Stimulated activated naive B cell treated with anti-CD40 and anti-IgM and Interleukin-4, amounts not matched to agents 10 μg/mL and 1 μg/mL and 100 μg/mL, for 72 hours (primary cell): Measurements from ENCODE around the gene PRUNE1.
A peak's percentile ranks its signal among the peaks of the same experiment; 100 is the strongest.

Source experiments
- ATAC-seq, 2 donors: fragments of 150-1000 bp; cut with Tn5 transposase; replicated peaks; 2 replicates each; pipeline ENCODE4 v1.10.0; 2021; ENCODE audit warnings: moderate library complexity in 1 of 2
- DNase-seq: peaks from one replicate; pipeline ENCODE4 v3.0.0; 2021
- H3K27ac Mint-ChIP-seq: one replicate; pipeline ENCODE4 v1.8.0; 2022; ENCODE audit warnings: mild to moderate bottlenecking, mixed read lengths
- H3K27me3 Mint-ChIP-seq, 2 donors: one replicate each; pipeline ENCODE4 v1.8.0; 2022; ENCODE audit warnings: mixed read lengths in 2 of 2
- H3K36me3 Mint-ChIP-seq, 2 donors: one replicate each; pipeline ENCODE4 v1.8.0; 2022; ENCODE audit warnings: mixed read lengths in 2 of 2, mild to moderate bottlenecking in 1 of 2
- H3K4me1 Mint-ChIP-seq, 2 donors: one replicate each; pipeline ENCODE4 v1.8.0; 2022; ENCODE audit warnings: mixed read lengths in 2 of 2, mild to moderate bottlenecking in 1 of 2
- H3K4me3 Mint-ChIP-seq, 2 donors: one replicate each; pipeline ENCODE4 v1.8.0; 2022; ENCODE audit warnings: mild to moderate bottlenecking in 2 of 2, mixed read lengths in 2 of 2, moderate library complexity in 1 of 2
- H3K9me3 Mint-ChIP-seq, 2 donors: one replicate each; pipeline ENCODE4 v1.8.0; 2022; ENCODE audit warnings: mixed read lengths in 2 of 2, mild to moderate bottlenecking in 1 of 2

PRUNE1 gene

GRCh38 chr1:151008244-151009205 is at the start of gene PRUNE1:
Gene PRUNE1 (plus strand): TSS chr1:151008449. CDS start chr1:151008633, 184 bp downstream.
- Mint-ChIP-seq H3K36me3 (peaks cover 3 to 6% of the 10 kb centered on the region in 2 donors), H3K27me3 (no peaks in the 10 kb centered on the region), H3K4me1 (peaks cover 35 to 67% of the 10 kb centered on the region in 2 donors), H3K27ac (peak within 1 kb of the TSS; percentile 98), H3K9me3 (no peaks in the 10 kb centered on the region), H3K4me3 (peak within 1 kb of the TSS; percentile 97)
- DNase-seq (peak; percentile 88), ATAC-seq (peak; percentile 87 to 93)

GRCh38 chr1:150960646-150961045 is 47.6 kb upstream of the PRUNE1 start:
- Mint-ChIP-seq H3K27me3 (no peaks in the 10 kb centered on the region), H3K9me3 (no peaks in the 10 kb centered on the region), H3K27ac (peak overlapping the region; percentile 11), H3K4me3 (no peak overlapping the region), H3K4me1 (no peaks in the 10 kb centered on the region), H3K36me3 (peaks cover 36 to 67% of the 10 kb centered on the region in 2 donors)
- DNase-seq (no peak), ATAC-seq (no peak)

GRCh38 chr1:150961756-150962155 is 46.5 kb upstream of the PRUNE1 start:
- Mint-ChIP-seq H3K4me1 (no peaks in the 10 kb centered on the region), H3K27me3 (no peaks in the 10 kb centered on the region), H3K27ac (no peak overlapping the region), H3K36me3 (peaks cover 38 to 75% of the 10 kb centered on the region in 2 donors), H3K9me3 (no peaks in the 10 kb centered on the region), H3K4me3 (no peak overlapping the region)
- DNase-seq (no peak), ATAC-seq (no peak)

GRCh38 chr1:150963321-150964163 is 44.7 kb upstream of the PRUNE1 start:
- ATAC-seq: no peak
- Mint-ChIP-seq H3K4me3 (no peak overlapping the region), H3K36me3 (peaks cover 48 to 80% of the 10 kb centered on the region in 2 donors), H3K4me1 (peaks cover under 1 to 9% of the 10 kb centered on the region in 2 donors), H3K27me3 (no peaks in the 10 kb centered on the region), H3K9me3 (no peaks in the 10 kb centered on the region), H3K27ac (peak overlapping the region; percentile 70)
- no peak for DNase-seq

GRCh38 chr1:150964164-150964489 is 44.1 kb upstream of the PRUNE1 start:
- H3K27ac Mint-ChIP-seq: peak overlapping the region; percentile 75
- no peak for DNase-seq
- H3K4me1 Mint-ChIP-seq: peaks cover 4 to 14% of the 10 kb centered on the region in 2 donors
- H3K36me3 Mint-ChIP-seq: peaks cover 51 to 80% of the 10 kb centered on the region in 2 donors
- no peaks in the 10 kb centered on the region for H3K27me3 Mint-ChIP-seq
- no peak for ATAC-seq
- no peak overlapping the region for H3K4me3 Mint-ChIP-seq
- H3K9me3 Mint-ChIP-seq: no peaks in the 10 kb centered on the region

- no peak overlapping the region for H3K4me3 Mint-ChIP-seq
- H3K27ac Mint-ChIP-seq: peak overlapping the region; percentile 82
- peaks cover 39 to 67% of the 10 kb centered on the region in 2 donors for H3K36me3 Mint-ChIP-seq
- H3K27me3 Mint-ChIP-seq: no peaks in the 10 kb centered on the region
- H3K4me1 Mint-ChIP-seq: peaks cover 6 to 22% of the 10 kb centered on the region in 2 donors
- H3K9me3 Mint-ChIP-seq: no peaks in the 10 kb centered on the region
- DNase-seq (no peak), ATAC-seq (no peak)
Measured at GRCh38 chr1:150965605-150966004, 42.6 kb upstream of the PRUNE1 start.

- Mint-ChIP-seq H3K9me3 (no peaks in the 10 kb centered on the region), H3K27me3 (no peaks in the 10 kb centered on the region), H3K4me1 (peaks cover 10 to 26% of the 10 kb centered on the region in 2 donors), H3K27ac (no peak overlapping the region), H3K4me3 (no peak overlapping the region), H3K36me3 (peaks cover 37 to 68% of the 10 kb centered on the region in 2 donors)
- ATAC-seq: no peak
- DNase-seq: no peak
Measured at GRCh38 chr1:150966011-150966410, 42.2 kb upstream of the PRUNE1 start.

- DNase-seq: no peak
- no peaks in the 10 kb centered on the region for H3K27me3 Mint-ChIP-seq
- ATAC-seq: no peak
- no peak overlapping the region for H3K4me3 Mint-ChIP-seq
- no peaks in the 10 kb centered on the region for H3K9me3 Mint-ChIP-seq
- H3K36me3 Mint-ChIP-seq: peaks cover 30 to 65% of the 10 kb centered on the region in 2 donors
- peaks cover 23 to 45% of the 10 kb centered on the region in 2 donors for H3K4me1 Mint-ChIP-seq
- H3K27ac Mint-ChIP-seq: peak overlapping the region; percentile 31
Measured at GRCh38 chr1:150967936-150968335, 40.3 kb upstream of the PRUNE1 start.

GRCh38 chr1:150968491-150968890 is 39.8 kb upstream of the PRUNE1 start:
- no peaks in the 10 kb centered on the region for H3K9me3 Mint-ChIP-seq
- no peak for ATAC-seq
- H3K4me1 Mint-ChIP-seq: peaks cover 27 to 51% of the 10 kb centered on the region in 2 donors
- peak overlapping the region; percentile 31 for H3K27ac Mint-ChIP-seq
- no peaks in the 10 kb centered on the region for H3K27me3 Mint-ChIP-seq
- peaks cover 25 to 60% of the 10 kb centered on the region in 2 donors for H3K36me3 Mint-ChIP-seq
- H3K4me3 Mint-ChIP-seq: no peak overlapping the region
- no peak for DNase-seq

GRCh38 chr1:150969626-150970025 is 38.6 kb upstream of the PRUNE1 start:
- Mint-ChIP-seq H3K27ac (peak overlapping the region; percentile 67), H3K4me3 (no peak overlapping the region), H3K36me3 (peaks cover 23 to 48% of the 10 kb centered on the region in 2 donors), H3K9me3 (no peaks in the 10 kb centered on the region), H3K4me1 (peaks cover 29 to 55% of the 10 kb centered on the region in 2 donors), H3K27me3 (no peaks in the 10 kb centered on the region)
- DNase-seq (no peak), ATAC-seq (no peak)

- ATAC-seq (no peak), DNase-seq (no peak)
- peak overlapping the region; percentile 56 for H3K27ac Mint-ChIP-seq
- no peak overlapping the region for H3K4me3 Mint-ChIP-seq
- peaks cover 29 to 57% of the 10 kb centered on the region in 2 donors for H3K4me1 Mint-ChIP-seq
- H3K9me3 Mint-ChIP-seq: no peaks in the 10 kb centered on the region
- peaks cover 23 to 43% of the 10 kb centered on the region in 2 donors for H3K36me3 Mint-ChIP-seq
- no peaks in the 10 kb centered on the region for H3K27me3 Mint-ChIP-seq
Measured at GRCh38 chr1:150970808-150971582, 37.3 kb upstream of the PRUNE1 start.

GRCh38 chr1:150971583-150972416 is 36.4 kb upstream of the PRUNE1 start:
- ATAC-seq (no peak), DNase-seq (no peak)
- Mint-ChIP-seq H3K4me3 (peak overlapping the region; percentile 14 to 92), H3K27me3 (no peaks in the 10 kb centered on the region), H3K36me3 (peaks cover 19 to 35% of the 10 kb centered on the region in 2 donors), H3K9me3 (no peaks in the 10 kb centered on the region), H3K27ac (peak overlapping the region; percentile 88), H3K4me1 (peaks cover 36 to 65% of the 10 kb centered on the region in 2 donors)

GRCh38 chr1:150972417-150972940 is 35.8 kb upstream of the PRUNE1 start:
- peaks cover 43 to 70% of the 10 kb centered on the region in 2 donors for H3K4me1 Mint-ChIP-seq
- H3K36me3 Mint-ChIP-seq: peaks cover 16 to 29% of the 10 kb centered on the region in 2 donors
- no peaks in the 10 kb centered on the region for H3K9me3 Mint-ChIP-seq
- DNase-seq (no peak), ATAC-seq (no peak)
- peak overlapping the region; percentile 92 to 93 for H3K4me3 Mint-ChIP-seq
- H3K27ac Mint-ChIP-seq: peak overlapping the region; percentile 94
- no peaks in the 10 kb centered on the region for H3K27me3 Mint-ChIP-seq
